RWPE2 (cell line): ENCODE results near the gene SIGLEC5.
"Not testable (repeated sequence)": the region's sequence is repeated elsewhere in the genome, so short reads cannot be mapped to it uniquely, and the experiment has no call there.

Experiments used
- ATAC-seq: fragments of 200-7000 bp; cut with Tn5 transposase; 3 replicates; pipeline ENCODE4 v1.9.1; 2021; ENCODE audit warnings: low read depth
- DNase-seq: peaks from one replicate; pipeline ENCODE4 v3.0.0-alpha.2; 2020; ENCODE audit warnings: low spot score
- H3K27ac ChIP-seq: fragments of 450-650 bp; 2 replicates; pipeline ENCODE4 v1.5.1; 2017; ENCODE audit warnings: mild to moderate bottlenecking; ENCODE audit not compliant: poor library complexity, severe bottlenecking
- H3K27me3 ChIP-seq: fragments of 250-450 bp; sonication (Bioruptor Pico); 2 replicates; pipeline ENCODE4 v1.5.1; 2021; ENCODE audit warnings: mild to moderate bottlenecking, moderate library complexity; ENCODE audit not compliant: insufficient read depth, poor library complexity, severe bottlenecking
- H3K36me3 ChIP-seq: fragments of 250-450 bp; sonication (Bioruptor Pico); 2 replicates; pipeline ENCODE4 v1.5.1; 2020; ENCODE audit warnings: low read depth, mild to moderate bottlenecking, moderate library complexity
- H3K4me1 ChIP-seq: fragments of 250-450 bp; sonication (Bioruptor Pico); 2 replicates; pipeline ENCODE4 v1.5.1; 2021; ENCODE audit warnings: mild to moderate bottlenecking, moderate library complexity; ENCODE audit not compliant: insufficient read depth, poor library complexity, severe bottlenecking
- H3K4me3 ChIP-seq: fragments of 250-450 bp; sonication (Bioruptor Pico); 2 replicates; pipeline ENCODE4 v1.5.1; 2021; ENCODE audit warnings: mild to moderate bottlenecking, moderate library complexity; ENCODE audit not compliant: severe bottlenecking
- H3K9me3 ChIP-seq: fragments of 250-450 bp; sonication (Bioruptor Pico); 2 replicates; pipeline ENCODE4 v1.5.1; 2021; ENCODE audit warnings: mild to moderate bottlenecking, moderate library complexity; ENCODE audit not compliant: severe bottlenecking
- TF ChIP-seq, protein P1 (sequence below): fragments of 450-650 bp; IDR thresholded peaks from one replicate; pipeline ENCODE4 v1.5.1; 2017; ENCODE audit warnings: mild to moderate bottlenecking, moderate library complexity; ENCODE audit not compliant: poor library complexity, severe bottlenecking

The SIGLEC5 gene

DNA sequence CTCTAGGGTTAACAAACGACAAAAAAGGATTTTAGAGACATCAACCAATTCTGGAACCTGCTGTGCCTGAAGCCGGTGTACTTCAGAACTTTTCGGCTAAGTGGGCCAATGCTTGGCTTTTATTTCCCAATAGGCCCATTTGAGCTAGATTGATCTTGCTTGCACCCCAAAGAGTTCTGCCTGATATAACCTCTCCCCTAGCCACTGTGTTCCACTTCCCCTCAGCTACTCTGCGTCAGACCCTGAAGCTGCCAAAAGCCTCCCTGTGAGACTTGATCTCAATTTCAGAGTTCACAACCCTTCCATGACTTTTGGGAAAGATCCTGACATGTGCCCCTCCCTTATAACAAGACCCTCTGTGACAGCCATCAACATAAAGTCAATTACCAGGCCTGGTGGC is 22.1 kb upstream of the SIGLEC5 start:
- Histone ChIP-seq H3K4me1 (no peaks in the 10 kb centered on the region), H3K27me3 (peaks cover 11% of the 10 kb centered on the region), H3K9me3 (no peaks in the 10 kb centered on the region), H3K27ac (no peak overlapping the region), H3K36me3 (no peaks in the 10 kb centered on the region), H3K4me3 (no peak overlapping the region)
- ATAC-seq (no peak), DNase-seq (no peak)
- TF ChIP-seq, protein P1, sequence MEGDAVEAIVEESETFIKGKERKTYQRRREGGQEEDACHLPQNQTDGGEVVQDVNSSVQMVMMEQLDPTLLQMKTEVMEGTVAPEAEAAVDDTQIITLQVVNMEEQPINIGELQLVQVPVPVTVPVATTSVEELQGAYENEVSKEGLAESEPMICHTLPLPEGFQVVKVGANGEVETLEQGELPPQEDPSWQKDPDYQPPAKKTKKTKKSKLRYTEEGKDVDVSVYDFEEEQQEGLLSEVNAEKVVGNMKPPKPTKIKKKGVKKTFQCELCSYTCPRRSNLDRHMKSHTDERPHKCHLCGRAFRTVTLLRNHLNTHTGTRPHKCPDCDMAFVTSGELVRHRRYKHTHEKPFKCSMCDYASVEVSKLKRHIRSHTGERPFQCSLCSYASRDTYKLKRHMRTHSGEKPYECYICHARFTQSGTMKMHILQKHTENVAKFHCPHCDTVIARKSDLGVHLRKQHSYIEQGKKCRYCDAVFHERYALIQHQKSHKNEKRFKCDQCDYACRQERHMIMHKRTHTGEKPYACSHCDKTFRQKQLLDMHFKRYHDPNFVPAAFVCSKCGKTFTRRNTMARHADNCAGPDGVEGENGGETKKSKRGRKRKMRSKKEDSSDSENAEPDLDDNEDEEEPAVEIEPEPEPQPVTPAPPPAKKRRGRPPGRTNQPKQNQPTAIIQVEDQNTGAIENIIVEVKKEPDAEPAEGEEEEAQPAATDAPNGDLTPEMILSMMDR: no peak

DNA sequence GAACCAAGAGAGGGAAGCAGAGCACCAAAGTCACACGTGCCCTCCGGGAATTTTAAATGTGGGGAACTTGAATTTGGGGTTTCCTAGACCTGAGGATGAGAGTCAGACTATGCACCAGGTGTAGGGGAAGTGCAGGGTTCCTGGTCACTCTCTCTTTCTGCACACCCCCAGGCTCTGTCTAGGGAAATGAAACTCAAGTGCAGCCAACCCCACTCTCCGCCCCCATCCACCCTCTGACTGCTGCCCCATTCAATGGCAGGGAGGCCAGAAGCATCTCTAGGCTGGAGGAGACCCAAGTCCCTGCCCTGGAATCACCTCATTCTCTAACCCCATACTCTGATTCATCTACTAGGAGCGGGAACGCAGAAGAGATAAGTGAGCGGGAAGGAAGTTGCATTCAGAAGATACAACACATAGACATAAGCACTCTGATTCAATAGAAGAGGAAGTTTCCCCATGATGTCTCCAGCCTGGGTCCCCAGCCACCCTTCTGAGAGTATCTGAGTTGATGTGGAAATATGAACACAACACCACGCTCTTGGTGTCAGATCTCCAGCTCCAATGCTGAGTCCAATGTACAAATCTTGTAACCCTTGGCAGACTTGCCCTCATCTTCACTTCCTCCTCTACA is 21.1 kb upstream of the SIGLEC5 start:
- Histone ChIP-seq H3K9me3 (no peaks in the 10 kb centered on the region), H3K36me3 (no peaks in the 10 kb centered on the region), H3K27ac (no peak overlapping the region), H3K27me3 (peaks cover 11% of the 10 kb centered on the region), H3K4me3 (no peak overlapping the region), H3K4me1 (no peaks in the 10 kb centered on the region)
- DNase-seq (no peak), ATAC-seq (no peak)
- TF ChIP-seq, protein P1: no peak

DNA sequence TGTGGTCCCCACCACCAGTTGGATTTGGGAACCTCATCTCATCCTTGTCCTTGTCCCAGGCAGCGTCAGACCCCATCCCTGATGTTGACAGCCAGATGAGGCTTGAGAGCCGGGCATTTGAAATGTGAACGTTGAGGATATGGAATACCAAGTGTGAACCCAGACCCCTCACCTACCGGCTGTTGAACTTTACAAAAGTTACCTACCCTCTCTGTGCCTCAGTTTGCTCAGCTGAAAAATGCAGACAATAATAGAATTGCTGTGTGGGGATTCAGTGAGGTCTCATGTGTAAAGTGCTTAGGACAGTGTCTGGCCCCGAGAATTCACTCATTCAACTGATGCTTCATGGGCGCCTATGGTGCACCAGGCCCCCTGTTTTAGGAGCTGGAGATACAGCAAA is 17.1 kb upstream of the SIGLEC5 start:
- no peak overlapping the region for H3K4me3 ChIP-seq
- DNase-seq (no peak), ATAC-seq (no peak)
- H3K27me3 ChIP-seq: peaks cover 11% of the 10 kb centered on the region
- H3K36me3 ChIP-seq: no peaks in the 10 kb centered on the region
- TF ChIP-seq, protein P1: no peak
- no peaks in the 10 kb centered on the region for H3K9me3 ChIP-seq
- H3K27ac ChIP-seq: no peak overlapping the region
- no peaks in the 10 kb centered on the region for H3K4me1 ChIP-seq

DNA sequence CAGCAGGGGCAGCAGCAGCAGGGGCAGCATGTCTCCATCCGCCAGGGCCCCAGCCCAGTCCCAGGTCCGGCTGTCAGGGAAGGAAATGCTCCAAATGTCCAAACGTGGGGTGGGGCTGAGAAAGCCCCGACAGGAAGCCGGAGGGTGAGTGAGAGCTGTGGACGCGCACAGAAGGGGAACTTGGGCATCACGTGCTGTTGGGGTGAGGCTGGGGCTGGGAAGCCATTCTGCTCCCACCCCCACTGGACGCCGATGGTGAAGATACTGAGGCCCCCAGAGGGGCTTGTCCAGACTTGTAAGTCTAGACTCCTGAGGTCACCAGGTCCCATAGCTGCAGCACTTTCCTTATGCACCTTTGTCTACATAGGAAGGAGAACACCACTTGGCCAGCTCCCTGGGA is 16.5 kb upstream of the SIGLEC5 start, which contains the start of gene SIGLEC14:
Gene SIGLEC14, minus strand, starts transcription at position 96 of the 400 bp plus-strand sequence. Its CDS starts 66 bp downstream, at position 30.
- not testable (repeated sequence) for H3K9me3 ChIP-seq, H3K4me1 ChIP-seq, H3K36me3 ChIP-seq, H3K27ac ChIP-seq, DNase-seq, ATAC-seq, H3K4me3 ChIP-seq
- H3K27me3 ChIP-seq: peaks cover 11% of the 10 kb centered on the region

DNA sequence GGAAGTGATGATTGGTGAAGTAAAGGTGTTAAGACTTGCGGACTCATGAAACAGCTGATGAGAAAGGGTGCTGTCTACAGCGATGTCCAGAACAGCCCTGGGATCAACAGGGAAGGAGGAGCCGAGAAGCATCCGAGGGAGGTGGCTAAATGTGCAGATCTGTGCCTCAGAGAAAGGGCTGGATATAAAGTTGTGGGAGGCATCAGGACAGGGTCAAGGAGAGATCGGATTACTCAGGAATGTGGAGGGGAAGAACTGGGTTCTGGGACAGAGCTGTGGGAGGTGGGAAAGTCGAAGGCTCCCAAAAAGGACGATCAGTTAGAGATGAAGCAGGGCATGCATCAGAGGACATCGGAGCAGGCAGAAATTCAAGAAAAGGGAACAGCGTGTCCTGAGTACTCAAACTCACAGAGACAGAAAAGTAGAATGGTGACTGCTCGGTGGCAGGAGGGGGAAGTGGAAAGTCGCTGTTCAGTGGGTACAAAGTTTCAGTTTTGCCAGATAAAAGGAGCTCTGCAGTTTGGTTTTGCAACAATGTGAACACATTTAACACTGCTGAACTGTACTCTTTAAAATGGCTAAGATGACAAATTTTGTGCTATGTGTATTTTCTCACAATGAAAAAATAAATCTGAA is 14.6 kb upstream of the SIGLEC5 start:
- no peak overlapping the region for H3K27ac ChIP-seq
- no peaks in the 10 kb centered on the region for H3K4me1 ChIP-seq
- no peak overlapping the region for H3K4me3 ChIP-seq
- no peaks in the 10 kb centered on the region for H3K9me3 ChIP-seq
- DNase-seq (no peak), ATAC-seq (no peak)
- TF ChIP-seq, protein P1: no peak
- H3K36me3 ChIP-seq: no peaks in the 10 kb centered on the region
- H3K27me3 ChIP-seq: peaks cover 27% of the 10 kb centered on the region
